Panc1 (cell line): ENCODE data around the gene KTN1.

Experiments
- POLR2AphosphoS5 ChIP-seq: IDR thresholded peaks from 2 replicates; pipeline ENCODE4 v1.6.1; 2012; ENCODE audit warnings: mild to moderate bottlenecking, low read depth, low read length, moderate library complexity
- SIN3A ChIP-seq: IDR thresholded peaks from 2 replicates; pipeline ENCODE4 v1.6.1; 2012; ENCODE audit warnings: low read depth, mild to moderate bottlenecking, low read length, moderate library complexity, borderline replicate concordance; ENCODE audit not compliant: insufficient read depth
- TCF7L2 ChIP-seq: IDR thresholded peaks from 2 replicates; pipeline ENCODE4 v1.6.1; 2011; ENCODE audit warnings: mild to moderate bottlenecking, low read depth, low read length, inconsistent platforms
- TF ChIP-seq, protein P1 (sequence below): fragments of 450-650 bp; IDR thresholded peaks from 2 replicates; pipeline ENCODE4 v1.5.1; 2017; ENCODE audit warnings: mild to moderate bottlenecking
- TF ChIP-seq, protein P2 (sequence below), 2 experiments: IDR thresholded peaks; 2 replicates each; pipeline ENCODE4 v1.6.1; 2011 to 2012; ENCODE audit warnings: low read depth in 2 of 2, control low read depth in 1 of 2, low read length in 1 of 2, mild to moderate bottlenecking in 1 of 2, moderate library complexity in 1 of 2; ENCODE audit not compliant: insufficient read depth in 1 of 2

DNA sequence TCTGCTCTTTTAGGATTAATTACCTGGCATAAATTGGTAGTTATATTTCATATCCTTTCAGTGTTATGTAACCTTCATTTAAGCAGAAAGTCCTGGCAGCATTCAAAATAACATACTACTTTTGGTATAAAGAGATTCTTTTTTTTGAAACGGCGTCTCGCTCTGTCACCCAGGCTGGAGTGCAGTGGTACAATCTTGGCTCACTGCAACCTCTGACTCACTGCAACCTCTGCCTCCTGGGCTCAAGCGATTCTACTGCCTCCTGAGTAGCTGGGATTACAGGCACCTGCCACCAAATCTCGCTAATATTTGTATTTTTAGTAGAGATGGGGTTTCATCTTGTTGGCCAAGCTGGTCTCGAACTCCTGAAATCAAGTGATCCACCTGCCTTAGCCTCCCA, 9.2 kb downstream of the KTN1 start:
- TF ChIP-seq, protein P1, sequence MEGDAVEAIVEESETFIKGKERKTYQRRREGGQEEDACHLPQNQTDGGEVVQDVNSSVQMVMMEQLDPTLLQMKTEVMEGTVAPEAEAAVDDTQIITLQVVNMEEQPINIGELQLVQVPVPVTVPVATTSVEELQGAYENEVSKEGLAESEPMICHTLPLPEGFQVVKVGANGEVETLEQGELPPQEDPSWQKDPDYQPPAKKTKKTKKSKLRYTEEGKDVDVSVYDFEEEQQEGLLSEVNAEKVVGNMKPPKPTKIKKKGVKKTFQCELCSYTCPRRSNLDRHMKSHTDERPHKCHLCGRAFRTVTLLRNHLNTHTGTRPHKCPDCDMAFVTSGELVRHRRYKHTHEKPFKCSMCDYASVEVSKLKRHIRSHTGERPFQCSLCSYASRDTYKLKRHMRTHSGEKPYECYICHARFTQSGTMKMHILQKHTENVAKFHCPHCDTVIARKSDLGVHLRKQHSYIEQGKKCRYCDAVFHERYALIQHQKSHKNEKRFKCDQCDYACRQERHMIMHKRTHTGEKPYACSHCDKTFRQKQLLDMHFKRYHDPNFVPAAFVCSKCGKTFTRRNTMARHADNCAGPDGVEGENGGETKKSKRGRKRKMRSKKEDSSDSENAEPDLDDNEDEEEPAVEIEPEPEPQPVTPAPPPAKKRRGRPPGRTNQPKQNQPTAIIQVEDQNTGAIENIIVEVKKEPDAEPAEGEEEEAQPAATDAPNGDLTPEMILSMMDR: no peak
- TF ChIP-seq TCF7L2 (no peak), POLR2AphosphoS5 (no peak), SIN3A (no peak)
- TF ChIP-seq, protein P2, sequence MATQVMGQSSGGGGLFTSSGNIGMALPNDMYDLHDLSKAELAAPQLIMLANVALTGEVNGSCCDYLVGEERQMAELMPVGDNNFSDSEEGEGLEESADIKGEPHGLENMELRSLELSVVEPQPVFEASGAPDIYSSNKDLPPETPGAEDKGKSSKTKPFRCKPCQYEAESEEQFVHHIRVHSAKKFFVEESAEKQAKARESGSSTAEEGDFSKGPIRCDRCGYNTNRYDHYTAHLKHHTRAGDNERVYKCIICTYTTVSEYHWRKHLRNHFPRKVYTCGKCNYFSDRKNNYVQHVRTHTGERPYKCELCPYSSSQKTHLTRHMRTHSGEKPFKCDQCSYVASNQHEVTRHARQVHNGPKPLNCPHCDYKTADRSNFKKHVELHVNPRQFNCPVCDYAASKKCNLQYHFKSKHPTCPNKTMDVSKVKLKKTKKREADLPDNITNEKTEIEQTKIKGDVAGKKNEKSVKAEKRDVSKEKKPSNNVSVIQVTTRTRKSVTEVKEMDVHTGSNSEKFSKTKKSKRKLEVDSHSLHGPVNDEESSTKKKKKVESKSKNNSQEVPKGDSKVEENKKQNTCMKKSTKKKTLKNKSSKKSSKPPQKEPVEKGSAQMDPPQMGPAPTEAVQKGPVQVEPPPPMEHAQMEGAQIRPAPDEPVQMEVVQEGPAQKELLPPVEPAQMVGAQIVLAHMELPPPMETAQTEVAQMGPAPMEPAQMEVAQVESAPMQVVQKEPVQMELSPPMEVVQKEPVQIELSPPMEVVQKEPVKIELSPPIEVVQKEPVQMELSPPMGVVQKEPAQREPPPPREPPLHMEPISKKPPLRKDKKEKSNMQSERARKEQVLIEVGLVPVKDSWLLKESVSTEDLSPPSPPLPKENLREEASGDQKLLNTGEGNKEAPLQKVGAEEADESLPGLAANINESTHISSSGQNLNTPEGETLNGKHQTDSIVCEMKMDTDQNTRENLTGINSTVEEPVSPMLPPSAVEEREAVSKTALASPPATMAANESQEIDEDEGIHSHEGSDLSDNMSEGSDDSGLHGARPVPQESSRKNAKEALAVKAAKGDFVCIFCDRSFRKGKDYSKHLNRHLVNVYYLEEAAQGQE (IDR thresholded peaks at IDR 0.05; ENCODE audit: insufficient read depth in 1 of 2, low read depth in 2 of 2, low read length in 1 of 2): no peak
